ENCODE measurements around the gene KCNJ18.
"Not testable (repeated sequence)": the region's sequence is repeated elsewhere in the genome, so short reads cannot be mapped to it uniquely, and the experiment has no call there.

The KCNJ18 gene

DNA sequence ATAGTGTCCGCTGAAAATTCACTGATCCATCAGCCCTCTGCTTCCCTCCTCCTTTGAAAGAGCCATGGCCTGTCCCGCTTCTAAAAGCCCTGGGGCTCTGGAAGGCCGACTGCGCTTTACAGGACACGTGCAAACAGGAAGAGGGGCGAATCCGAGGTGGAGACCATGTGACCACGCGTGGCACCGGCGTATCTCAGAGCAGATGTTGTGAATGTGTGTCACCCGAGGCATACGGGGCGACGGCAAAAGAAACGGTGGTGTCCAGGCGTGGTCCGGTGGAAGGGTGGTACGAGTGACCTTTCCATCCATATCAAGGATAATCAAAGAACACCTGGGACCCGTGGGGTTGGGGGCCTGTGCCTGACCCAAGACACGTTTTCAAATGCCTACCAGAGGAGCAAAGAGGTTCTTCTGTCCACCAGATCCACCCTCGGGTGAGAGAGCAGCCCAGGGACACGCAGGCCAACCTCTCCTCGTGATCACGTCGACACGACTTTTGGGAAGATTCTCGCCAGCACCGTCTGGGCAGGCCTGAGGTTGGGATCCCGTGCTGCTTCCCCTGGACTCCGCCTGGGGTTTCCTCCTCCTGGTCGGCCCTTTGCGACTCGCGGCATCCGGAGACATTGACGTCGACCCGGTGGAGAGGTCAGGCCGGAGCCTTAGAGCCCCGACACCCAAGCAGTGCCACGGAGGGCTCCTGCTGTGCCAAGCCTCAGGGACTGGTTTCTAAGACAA lies 7.1 kb upstream of the KCNJ18 start:
- not testable (repeated sequence) for DNase-seq (ENCODE audit: low read depth)

DNA sequence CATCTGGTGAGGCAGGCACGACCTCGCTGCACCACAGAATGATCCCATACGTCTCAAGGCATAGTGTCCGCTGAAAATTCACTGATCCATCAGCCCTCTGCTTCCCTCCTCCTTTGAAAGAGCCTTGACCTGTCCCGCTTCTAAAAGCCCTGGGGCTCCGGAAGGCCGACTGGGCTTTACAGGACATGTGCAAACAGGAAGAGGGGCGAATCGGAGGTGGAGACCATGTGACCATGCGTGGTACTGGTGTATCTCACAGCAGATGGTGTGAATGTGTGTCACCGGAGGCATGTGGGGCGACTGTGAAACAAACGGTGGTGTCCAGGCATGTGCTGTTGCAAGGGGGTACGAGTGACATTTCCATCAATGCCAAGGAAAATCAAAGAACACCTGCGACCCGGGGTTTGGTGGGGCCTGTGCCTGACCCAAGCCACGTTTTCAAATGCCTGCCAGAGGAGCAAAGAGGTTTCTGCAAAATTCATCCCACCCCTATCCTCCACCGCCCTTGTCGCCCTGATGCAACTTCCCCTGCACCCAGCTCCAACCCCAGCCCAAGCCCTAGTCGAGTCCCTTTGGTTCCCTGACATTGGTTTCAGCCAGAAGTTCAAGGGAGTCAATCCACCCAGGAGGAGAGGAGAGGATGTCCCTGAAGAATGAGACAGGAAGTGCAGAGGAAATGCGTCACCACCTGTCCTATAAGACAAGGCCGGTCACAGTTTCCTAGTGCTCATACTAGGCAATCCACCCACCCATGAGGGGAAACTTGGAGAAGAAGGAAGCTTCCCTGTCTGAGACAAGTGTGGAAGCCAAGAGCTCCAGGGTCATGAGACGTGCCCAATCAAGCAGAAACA lies 5.9 kb upstream of the KCNJ18 start:
- DNase-seq (ENCODE audit: low read depth) = no peak

- DNase-seq (ENCODE audit: low read depth) = no peak
These were observed 5.0 kb upstream of the KCNJ18 start for GRCh38 chr17:21687136-21687953.

DNA sequence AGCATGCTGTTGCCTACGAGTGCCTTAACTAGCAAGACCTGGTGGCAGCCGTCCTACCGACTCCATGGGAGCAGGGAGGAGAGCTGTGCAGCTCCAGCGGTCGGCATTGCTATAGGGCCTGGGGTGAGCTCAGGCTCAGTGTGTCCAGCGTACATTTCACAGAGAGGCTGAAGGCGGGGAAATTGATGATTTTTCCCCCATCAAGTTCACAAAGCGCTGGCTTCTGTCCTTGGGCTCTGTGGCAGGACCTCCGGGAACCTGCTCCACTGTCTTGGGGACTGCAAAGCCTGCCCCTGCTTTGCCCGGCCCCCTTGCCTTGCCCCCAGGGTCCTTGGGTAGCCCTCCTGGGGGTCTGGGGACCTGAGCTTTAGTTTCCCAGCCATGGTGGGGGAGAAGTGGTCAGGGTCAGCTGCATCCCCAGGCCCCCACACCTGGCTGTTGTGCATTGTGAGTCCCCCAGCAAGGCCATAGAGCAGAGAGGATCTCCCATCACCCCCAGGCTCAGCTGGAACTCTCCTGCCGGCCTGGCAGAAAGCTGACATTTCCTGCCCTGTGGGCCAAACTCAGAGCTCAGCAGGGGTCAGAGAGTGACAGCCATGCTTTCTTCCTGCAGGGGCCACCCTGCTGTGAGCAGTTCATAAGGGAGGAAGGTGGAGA lies 3.9 kb upstream of the KCNJ18 start:
- DNase-seq (ENCODE audit: low read depth) = no peak

DNA sequence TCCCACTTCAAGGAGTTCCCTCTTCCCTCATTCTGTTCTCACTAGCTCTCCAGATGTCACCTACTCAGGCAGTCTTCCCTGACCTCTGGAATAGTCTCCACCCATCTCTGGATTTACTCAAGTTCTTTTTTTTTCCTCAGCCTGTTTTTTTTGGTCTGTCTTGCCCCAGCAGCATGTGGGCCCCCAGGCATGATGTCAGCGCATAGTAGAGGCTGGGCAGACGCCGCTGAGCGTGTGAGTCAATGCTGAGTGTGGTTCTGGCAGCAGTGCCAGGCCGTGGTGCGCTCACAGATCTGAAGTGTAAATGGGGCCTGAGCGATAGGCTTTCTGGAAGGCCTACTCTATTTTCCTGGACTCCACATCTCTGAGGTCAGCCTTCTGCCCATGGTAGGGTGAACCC lies 2.7 kb upstream of the KCNJ18 start:
- DNase-seq (ENCODE audit: low read depth) = no peak

GRCh38 chr17:21690811-21691210 lies 1.5 kb upstream of the KCNJ18 start:
- not testable (repeated sequence) for DNase-seq (ENCODE audit: low read depth)

DNA sequence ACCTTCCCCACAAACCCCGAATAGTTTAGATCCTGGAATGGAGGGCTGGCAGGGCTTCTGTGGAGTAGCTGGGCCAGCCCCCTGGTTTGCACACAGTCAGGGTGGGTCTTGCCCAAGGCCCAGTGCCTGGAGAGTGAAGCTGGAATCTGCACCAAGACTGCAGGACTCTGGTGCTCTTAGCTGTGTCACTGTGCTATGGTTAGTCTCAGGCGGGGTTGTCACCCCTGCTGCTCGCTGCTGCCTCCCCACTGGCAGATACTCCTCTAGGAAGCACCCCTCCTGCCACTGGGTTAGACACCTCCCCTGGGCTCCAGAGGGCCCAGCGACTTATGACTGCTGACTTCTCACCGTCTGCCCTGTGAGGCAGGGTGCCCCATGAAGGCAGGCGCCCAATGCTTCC lies 842 bp upstream of the KCNJ18 start:
- not testable (repeated sequence) for DNase-seq (ENCODE audit: low read depth)

DNA sequence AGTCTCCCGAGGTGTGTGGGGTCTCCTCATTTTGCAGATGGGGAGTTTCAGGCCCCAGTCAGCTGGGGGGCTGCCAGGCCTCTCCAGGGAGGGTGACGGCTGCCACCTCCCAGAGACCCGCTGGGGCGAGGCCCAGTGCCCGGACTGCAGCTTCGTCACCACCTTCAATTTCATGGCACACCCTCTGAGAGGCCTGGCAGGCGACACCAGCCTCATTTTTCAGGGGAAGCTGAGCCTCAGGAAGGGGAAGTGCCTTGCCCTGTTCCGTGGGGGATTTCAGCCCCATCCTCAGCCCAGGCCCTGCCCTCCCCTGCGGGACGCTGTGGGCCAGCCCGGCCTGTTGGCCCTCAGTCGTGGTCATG lies 362 bp downstream of the KCNJ18 start:
- not testable (repeated sequence) for DNase-seq (ENCODE audit: low read depth)

DNA sequence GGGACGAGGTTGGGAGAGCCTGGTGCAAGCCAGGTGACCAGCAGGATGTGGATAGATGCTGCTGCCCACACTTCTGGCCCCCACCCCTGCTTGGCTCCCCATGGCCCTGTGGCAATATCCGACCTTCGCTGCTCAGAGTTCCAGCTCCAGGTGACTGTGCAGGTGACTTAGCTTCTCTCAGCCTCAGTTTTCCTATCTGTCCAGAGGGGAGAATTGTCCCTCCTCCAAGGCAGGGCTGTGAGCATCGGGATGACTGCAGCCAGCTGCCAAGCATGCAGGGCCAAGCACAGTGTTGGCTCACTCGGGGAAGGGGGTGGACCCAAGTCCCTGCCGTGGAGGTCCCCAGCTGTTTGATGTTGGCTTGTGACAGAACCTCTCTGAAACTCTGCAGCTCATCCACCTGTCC lies 1.1 kb downstream of the KCNJ18 start:
- DNase-seq (ENCODE audit: low read depth) = not testable (repeated sequence)

DNA sequence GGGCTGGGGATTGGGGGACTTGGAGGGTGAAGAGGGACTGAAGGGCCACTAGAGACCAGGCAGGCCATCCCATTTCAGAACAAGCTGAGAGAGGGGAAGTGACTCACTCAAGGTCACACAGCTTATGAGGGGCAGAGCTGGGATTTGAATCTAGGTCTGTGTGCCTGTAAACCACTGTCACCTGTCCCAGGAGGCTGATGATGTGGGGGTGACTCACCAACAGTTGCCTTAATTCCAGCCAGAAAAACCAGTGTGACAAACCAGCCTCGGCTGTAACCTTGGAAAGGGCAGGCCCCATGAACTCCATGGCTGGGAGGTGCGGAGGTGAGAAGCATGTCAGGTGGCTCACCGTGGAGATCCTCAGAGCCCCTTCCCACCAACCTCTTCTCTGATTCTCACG lies 1.6 kb downstream of the KCNJ18 start:
- not testable (repeated sequence) for DNase-seq (ENCODE audit: low read depth)

- DNase-seq (ENCODE audit: low read depth) = not testable (repeated sequence)
These were observed 3.9 kb downstream of the KCNJ18 start for GRCh38 chr17:21696227-21696626.

GRCh38 chr17:21696842-21697507 lies 4.7 kb downstream of the KCNJ18 start:
- not testable (repeated sequence) for DNase-seq (ENCODE audit: low read depth)

GRCh38 chr17:21697508-21697860 lies 5.2 kb downstream of the KCNJ18 start:
- not testable (repeated sequence) for DNase-seq (ENCODE audit: low read depth)

DNA sequence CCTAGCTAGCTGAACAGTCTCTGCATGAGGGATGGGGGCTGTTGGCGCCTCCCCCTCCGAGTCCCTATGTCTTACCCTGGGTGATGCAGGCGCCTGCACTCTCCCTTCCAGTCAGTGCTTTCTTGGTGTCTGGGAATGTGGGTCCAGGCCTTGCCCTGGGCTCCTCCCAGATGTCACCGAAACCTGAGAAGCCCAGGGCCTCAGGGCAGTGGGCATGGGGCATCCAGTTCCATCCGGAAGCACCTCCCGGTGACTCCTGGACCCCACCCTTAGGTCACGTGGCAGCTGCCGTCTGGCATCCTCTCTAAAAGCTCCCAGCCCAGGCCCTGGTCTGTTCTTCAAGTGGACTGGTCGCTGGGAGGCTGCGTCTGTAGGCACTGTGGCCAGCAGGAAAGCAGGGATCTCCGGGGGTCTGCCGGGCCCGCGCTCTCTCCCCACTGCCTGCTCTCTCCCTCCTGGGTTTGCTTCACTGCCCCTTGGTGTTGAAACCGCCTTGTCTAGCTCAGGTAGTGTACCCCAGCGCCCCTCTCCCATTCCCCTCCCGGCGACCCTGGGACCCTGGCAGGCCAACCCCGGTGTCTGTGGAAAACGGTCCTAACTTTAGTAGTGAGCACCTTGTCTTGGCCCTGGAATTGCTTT lies 6.2 kb downstream of the KCNJ18 start:
- DNase-seq (ENCODE audit: low read depth) = not testable (repeated sequence)

- not testable (repeated sequence) for DNase-seq (ENCODE audit: low read depth)
These were observed 6.8 kb downstream of the KCNJ18 start for GRCh38 chr17:21699124-21699523.

DNA sequence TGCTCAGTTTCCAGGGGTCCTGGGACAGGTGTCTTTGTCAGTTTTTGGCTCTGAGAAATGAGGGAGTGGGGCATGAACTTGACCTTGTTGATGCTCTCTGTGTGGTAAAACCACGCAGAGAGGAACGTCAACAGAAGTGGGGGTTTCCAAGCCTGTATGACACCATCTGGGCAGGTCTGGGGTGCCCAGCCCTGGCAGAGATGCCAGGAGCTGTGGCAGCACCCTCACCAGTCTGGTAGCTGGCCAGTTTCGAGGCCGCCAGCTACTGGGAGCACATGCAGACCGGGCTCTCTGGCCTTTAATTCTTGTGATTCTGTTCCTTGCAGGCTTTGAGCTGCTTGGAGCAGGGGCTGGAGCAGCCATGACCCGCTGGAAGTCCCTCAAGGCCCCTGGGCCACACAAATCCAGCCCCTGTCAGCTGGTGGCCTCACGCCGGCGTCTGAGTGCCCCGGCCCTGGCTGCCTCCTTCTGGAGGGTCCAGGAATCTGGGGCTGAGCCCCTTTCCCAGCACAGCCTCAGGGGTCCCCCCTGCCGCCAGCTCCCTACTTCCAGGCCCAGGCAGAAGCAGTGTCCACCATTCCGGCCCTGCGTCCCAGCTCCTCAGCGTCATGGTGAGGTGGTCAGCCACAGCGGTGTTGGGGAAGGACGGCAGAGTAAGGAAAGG lies 7.4 kb downstream of the KCNJ18 start:
- DNase-seq (ENCODE audit: low read depth) = not testable (repeated sequence)

DNA sequence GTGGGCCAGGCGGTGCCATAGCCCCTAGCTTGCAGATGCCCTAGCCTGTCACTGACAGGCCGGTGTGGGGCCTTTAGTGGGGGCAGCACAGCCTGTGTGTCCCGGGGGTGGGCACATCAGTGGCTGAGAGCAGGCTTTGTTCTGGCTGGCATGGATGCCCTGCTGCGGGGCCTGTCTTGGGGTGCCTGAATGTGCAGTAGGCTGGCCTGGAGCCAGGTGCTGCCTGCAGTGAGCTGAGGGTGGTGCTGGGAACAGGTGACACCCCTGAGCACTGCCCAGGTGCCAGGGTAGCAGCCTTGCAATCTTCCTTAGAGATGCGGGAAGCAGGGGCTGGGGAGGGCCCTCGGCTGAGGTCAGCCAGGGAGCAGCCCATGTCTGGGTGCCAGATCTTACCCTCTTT lies 8.8 kb downstream of the KCNJ18 start:
- not testable (repeated sequence) for DNase-seq (ENCODE audit: low read depth)

GRCh38 chr17:21702029-21702428 lies 9.7 kb downstream of the KCNJ18 start:
- DNase-seq (ENCODE audit: low read depth) = not testable (repeated sequence)

GRCh38 chr17:21702521-21702920 lies 10.2 kb downstream of the KCNJ18 start:
- not testable (repeated sequence) for DNase-seq (ENCODE audit: low read depth)

GRCh38 chr17:21702940-21703640 lies 10.8 kb downstream of the KCNJ18 start:
- DNase-seq (ENCODE audit: low read depth) = not testable (repeated sequence)

All from stimulated activated CD8-positive, alpha-beta memory T cell treated with anti-CD3 and anti-CD28 coated beads, Interleukin-15, amount 100 ng/mL, for 24 hours (primary cell).